Measurements from ENCODE around the gene SLX9. TPM values are rescaled to one million over a fixed set of nuclear protein-coding genes. Genes with fewer than 3 reads are reported as not detected.

Gene SLX9
- total RNA-seq, 1 experiment from 2014 or later: 77.2 TPM

DNA sequence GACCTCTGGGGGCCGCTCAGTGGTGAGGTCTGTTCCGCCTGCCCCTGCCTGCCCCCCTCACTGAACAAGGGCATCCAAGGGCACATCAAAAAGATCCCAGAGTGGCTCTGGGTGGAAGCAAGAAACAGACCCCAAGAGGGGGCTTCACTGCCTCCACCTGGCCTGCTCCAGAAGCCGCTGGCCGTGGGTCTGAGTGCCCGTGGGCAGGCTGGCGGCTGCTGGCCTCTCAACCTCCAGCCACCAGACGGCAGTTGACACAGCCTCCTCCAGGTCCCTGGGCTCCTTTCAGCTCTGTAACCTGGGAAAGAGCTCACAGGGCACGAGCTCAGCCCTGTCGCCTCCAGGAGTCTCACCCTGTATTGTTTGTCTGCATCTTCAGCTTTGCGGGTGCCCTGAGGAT, 56.3 kb downstream of the SLX9 start:
- POLR2A ChIA-PET: no interaction called here
- ATAC-seq (no peak), DNase-seq (ENCODE audit: low spot score) (no peak)
- H3K36me3 Mint-ChIP-seq: no peaks in the 10 kb centered on the region
- no peaks in the 10 kb centered on the region for H3K9me3 Mint-ChIP-seq
- H3K27ac Mint-ChIP-seq: no peak overlapping the region
- H3K4me1 Mint-ChIP-seq: no peaks in the 10 kb centered on the region
- CTCF ChIA-PET: interaction anchor here (0.8 to 1.6 kb wide), 4 partner anchors 16 to 142 kb away, joined by 3 to 5 read pairs (median 4); no protein-coding TSS in a partner anchor
- no peaks in the 10 kb centered on the region for H3K27me3 Mint-ChIP-seq (ENCODE audit: low read depth)
- H3K4me3 Mint-ChIP-seq: no peak overlapping the region
- no peak for TF ChIP-seq MYBL2 (CRISPR knock-in tag; IDR thresholded peaks at IDR 0.05)
- no peak for TF ChIP-seq ESRRA (CRISPR knock-in tag; IDR thresholded peaks at IDR 0.05; ENCODE audit: borderline replicate concordance)
- TF ChIP-seq, protein P1, sequence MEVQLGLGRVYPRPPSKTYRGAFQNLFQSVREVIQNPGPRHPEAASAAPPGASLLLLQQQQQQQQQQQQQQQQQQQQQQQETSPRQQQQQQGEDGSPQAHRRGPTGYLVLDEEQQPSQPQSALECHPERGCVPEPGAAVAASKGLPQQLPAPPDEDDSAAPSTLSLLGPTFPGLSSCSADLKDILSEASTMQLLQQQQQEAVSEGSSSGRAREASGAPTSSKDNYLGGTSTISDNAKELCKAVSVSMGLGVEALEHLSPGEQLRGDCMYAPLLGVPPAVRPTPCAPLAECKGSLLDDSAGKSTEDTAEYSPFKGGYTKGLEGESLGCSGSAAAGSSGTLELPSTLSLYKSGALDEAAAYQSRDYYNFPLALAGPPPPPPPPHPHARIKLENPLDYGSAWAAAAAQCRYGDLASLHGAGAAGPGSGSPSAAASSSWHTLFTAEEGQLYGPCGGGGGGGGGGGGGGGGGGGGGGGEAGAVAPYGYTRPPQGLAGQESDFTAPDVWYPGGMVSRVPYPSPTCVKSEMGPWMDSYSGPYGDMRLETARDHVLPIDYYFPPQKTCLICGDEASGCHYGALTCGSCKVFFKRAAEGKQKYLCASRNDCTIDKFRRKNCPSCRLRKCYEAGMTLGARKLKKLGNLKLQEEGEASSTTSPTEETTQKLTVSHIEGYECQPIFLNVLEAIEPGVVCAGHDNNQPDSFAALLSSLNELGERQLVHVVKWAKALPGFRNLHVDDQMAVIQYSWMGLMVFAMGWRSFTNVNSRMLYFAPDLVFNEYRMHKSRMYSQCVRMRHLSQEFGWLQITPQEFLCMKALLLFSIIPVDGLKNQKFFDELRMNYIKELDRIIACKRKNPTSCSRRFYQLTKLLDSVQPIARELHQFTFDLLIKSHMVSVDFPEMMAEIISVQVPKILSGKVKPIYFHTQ (CRISPR knock-in tag; IDR thresholded peaks at IDR 0.05): no peak
- TF ChIP-seq, protein P2, sequence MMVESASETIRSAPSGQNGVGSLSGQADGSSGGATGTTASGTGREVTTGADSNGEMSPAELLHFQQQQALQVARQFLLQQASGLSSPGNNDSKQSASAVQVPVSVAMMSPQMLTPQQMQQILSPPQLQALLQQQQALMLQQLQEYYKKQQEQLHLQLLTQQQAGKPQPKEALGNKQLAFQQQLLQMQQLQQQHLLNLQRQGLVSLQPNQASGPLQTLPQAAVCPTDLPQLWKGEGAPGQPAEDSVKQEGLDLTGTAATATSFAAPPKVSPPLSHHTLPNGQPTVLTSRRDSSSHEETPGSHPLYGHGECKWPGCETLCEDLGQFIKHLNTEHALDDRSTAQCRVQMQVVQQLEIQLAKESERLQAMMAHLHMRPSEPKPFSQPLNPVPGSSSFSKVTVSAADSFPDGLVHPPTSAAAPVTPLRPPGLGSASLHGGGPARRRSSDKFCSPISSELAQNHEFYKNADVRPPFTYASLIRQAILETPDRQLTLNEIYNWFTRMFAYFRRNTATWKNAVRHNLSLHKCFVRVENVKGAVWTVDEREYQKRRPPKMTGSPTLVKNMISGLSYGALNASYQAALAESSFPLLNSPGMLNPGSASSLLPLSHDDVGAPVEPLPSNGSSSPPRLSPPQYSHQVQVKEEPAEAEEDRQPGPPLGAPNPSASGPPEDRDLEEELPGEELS (CRISPR knock-in tag; IDR thresholded peaks at IDR 0.05): no peak
- TF ChIP-seq ZNF138 (CRISPR knock-in tag; conservative IDR thresholded peaks at IDR 0.05): no peak
- TF ChIP-seq, protein P3, sequence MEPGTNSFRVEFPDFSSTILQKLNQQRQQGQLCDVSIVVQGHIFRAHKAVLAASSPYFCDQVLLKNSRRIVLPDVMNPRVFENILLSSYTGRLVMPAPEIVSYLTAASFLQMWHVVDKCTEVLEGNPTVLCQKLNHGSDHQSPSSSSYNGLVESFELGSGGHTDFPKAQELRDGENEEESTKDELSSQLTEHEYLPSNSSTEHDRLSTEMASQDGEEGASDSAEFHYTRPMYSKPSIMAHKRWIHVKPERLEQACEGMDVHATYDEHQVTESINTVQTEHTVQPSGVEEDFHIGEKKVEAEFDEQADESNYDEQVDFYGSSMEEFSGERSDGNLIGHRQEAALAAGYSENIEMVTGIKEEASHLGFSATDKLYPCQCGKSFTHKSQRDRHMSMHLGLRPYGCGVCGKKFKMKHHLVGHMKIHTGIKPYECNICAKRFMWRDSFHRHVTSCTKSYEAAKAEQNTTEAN (CRISPR knock-in tag; IDR thresholded peaks at IDR 0.05): no peak
- TF ChIP-seq ETV6 (CRISPR knock-in tag; IDR thresholded peaks at IDR 0.05): no peak
- no peak for TF ChIP-seq GTF2I (CRISPR knock-in tag; conservative IDR thresholded peaks at IDR 0.05)
- TF ChIP-seq SOX15 (CRISPR knock-in tag; IDR thresholded peaks at IDR 0.05): no peak
- TF ChIP-seq, protein P4, sequence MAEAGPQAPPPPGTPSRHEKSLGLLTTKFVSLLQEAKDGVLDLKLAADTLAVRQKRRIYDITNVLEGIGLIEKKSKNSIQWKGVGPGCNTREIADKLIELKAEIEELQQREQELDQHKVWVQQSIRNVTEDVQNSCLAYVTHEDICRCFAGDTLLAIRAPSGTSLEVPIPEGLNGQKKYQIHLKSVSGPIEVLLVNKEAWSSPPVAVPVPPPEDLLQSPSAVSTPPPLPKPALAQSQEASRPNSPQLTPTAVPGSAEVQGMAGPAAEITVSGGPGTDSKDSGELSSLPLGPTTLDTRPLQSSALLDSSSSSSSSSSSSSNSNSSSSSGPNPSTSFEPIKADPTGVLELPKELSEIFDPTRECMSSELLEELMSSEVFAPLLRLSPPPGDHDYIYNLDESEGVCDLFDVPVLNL (CRISPR knock-in tag; IDR thresholded peaks at IDR 0.05; ENCODE audit: borderline replicate concordance, low read depth): no peak
- no peak for TF ChIP-seq MXD4 (CRISPR knock-in tag; IDR thresholded peaks at IDR 0.05; ENCODE audit: borderline replicate concordance)
- no peak for TF ChIP-seq ZNF317 (CRISPR knock-in tag; IDR thresholded peaks at IDR 0.05; ENCODE audit: borderline replicate concordance, low read depth)
- no peak for TF ChIP-seq TEAD4 (CRISPR knock-in tag; IDR thresholded peaks at IDR 0.05)
- no peak for TF ChIP-seq TEAD1 (CRISPR knock-in tag; IDR thresholded peaks at IDR 0.05)
- TF ChIP-seq CREB1 (CRISPR knock-in tag; IDR thresholded peaks at IDR 0.05): no peak
- TF ChIP-seq, protein P5, sequence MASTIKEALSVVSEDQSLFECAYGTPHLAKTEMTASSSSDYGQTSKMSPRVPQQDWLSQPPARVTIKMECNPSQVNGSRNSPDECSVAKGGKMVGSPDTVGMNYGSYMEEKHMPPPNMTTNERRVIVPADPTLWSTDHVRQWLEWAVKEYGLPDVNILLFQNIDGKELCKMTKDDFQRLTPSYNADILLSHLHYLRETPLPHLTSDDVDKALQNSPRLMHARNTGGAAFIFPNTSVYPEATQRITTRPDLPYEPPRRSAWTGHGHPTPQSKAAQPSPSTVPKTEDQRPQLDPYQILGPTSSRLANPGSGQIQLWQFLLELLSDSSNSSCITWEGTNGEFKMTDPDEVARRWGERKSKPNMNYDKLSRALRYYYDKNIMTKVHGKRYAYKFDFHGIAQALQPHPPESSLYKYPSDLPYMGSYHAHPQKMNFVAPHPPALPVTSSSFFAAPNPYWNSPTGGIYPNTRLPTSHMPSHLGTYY (CRISPR knock-in tag; IDR thresholded peaks at IDR 0.05): no peak
- TF ChIP-seq, protein P6, sequence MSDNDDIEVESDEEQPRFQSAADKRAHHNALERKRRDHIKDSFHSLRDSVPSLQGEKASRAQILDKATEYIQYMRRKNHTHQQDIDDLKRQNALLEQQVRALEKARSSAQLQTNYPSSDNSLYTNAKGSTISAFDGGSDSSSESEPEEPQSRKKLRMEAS (CRISPR knock-in tag; IDR thresholded peaks at IDR 0.05): no peak
- no peak for TF ChIP-seq NFATC4 (CRISPR knock-in tag; IDR thresholded peaks at IDR 0.05)
- TF ChIP-seq, protein P7, sequence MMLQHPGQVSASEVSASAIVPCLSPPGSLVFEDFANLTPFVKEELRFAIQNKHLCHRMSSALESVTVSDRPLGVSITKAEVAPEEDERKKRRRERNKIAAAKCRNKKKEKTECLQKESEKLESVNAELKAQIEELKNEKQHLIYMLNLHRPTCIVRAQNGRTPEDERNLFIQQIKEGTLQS (CRISPR knock-in tag; conservative IDR thresholded peaks at IDR 0.05): no peak
